GM18867 (cell line): ENCODE data around the gene ZRSR2.
"Not testable (repeated sequence)": the region's sequence is repeated elsewhere in the genome, so short reads cannot be mapped to it uniquely, and the experiment has no call there.

ENCODE experiments used
- ATAC-seq: cut with Tn5 transposase; IDR thresholded peaks from one replicate; pipeline ENCODE4 v1.9.1; 2021; ENCODE audit warnings: mild to moderate bottlenecking, moderate library complexity; ENCODE audit not compliant: unreplicated experiment

Gene ZRSR2

DNA sequence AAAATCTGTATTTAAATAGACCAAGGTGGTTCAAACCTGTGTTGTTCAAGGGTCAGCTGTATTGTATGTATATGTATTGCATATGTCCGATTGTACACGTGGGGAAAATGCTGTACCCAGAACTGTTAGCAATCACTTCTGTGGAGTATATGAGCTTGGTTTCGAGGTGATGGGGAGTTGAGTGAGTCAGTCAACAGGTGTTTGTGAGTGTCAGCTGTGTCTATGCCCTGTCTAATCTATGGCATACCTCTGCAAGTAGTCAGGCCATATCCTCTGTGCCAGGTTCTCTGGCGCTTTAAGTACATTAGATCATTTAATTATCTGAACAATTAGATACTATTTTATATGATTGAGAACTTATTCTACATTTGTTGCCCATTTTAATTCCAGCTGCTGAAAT lies 7.4 kb downstream of the ZRSR2 start:
- no peak for ATAC-seq

GRCh38 chrX:15804563-15804962 lies 14.3 kb downstream of the ZRSR2 start:
- no peak for ATAC-seq

- no peak for ATAC-seq
Measured at GRCh38 chrX:15808254-15808653, 18.0 kb downstream of the ZRSR2 start.

GRCh38 chrX:15812192-15812938 lies 22.1 kb downstream of the ZRSR2 start:
- ATAC-seq: no peak

DNA sequence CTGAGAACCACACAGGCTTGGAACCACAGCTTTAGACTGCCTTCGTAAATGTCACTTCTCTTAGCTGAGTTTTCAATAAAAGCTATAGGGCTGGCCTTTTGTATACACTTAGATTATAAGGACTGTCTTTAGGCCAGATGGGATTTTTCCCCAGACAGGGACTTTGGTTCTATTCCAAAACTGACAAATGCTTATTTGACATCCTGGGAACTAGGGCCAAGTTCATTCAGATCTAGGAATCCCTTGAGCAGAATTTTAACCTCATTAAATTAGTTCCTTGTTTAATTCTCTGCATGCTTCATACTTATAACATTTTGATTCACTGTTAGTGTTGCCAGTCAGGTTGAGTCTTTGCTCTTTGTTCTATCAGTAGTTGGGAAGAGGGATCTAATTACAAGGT lies 23.1 kb downstream of the ZRSR2 start:
- ATAC-seq: no peak

DNA sequence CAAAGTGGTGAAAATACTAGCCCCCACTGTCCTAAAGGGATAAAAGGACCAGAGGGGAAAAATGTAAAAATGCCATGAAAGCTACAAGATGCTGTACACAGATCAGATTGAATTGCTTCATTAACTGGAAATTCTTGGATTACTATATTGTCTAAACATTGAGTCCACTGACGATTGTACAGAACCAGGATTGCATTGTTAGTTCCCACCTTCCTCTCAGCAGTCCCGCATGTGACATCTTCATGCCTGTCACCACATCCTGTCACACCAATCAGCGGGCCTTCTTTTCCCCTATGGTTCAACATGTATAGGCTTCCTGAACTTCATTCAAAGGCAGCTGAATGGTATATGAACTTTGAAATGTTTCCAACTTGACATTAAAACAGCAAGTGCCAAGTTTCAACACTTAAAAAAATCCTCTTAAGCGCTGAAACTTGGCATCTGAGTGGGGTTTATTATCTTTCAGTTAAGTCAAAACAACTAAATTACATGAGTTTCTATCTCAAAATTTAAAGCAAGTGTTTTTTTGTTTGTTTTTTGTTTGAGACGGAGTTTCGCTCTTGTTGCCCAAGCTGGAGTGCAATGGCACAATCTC lies 24.6 kb downstream of the ZRSR2 start:
- no peak for ATAC-seq

- peak; percentile 88 for ATAC-seq
Measured at GRCh38 chrX:15815779-15816437, 25.6 kb downstream of the ZRSR2 start.

- no peak for ATAC-seq
Measured at GRCh38 chrX:15816438-15816809, 26.1 kb downstream of the ZRSR2 start.

- ATAC-seq: no peak
Measured at GRCh38 chrX:15816886-15817285, 26.6 kb downstream of the ZRSR2 start.

- no peak for ATAC-seq
Measured at GRCh38 chrX:15820106-15821073, 30.1 kb downstream of the ZRSR2 start.

- no peak for ATAC-seq
Measured at GRCh38 chrX:15822922-15823321, 32.6 kb downstream of the ZRSR2 start.

DNA sequence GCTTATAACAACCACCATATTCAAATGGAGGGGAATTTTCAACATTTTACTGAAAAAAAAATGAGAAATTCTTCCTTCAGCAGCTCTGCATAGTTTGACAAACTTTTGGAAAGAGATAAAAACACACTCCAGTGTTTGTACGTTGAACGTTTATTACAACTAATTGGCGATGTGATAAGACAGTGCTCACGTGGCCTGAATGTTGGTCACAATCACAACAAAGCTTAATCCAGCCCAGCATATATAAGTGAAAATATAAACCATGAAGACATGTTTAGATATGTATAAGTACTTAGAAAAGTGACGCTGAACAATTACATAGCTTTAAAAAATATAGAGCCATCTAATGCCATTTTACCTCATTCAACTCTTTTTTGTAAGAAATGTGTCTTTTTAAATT lies 35.7 kb downstream of the ZRSR2 start:
- no peak for ATAC-seq

- no peak for ATAC-seq
Measured at GRCh38 chrX:15829217-15829616, 38.9 kb downstream of the ZRSR2 start.

GRCh38 chrX:15831347-15831746 lies 41.1 kb downstream of the ZRSR2 start:
- not testable (repeated sequence) for ATAC-seq

- ATAC-seq: no peak
Measured at GRCh38 chrX:15834053-15834452, 43.8 kb downstream of the ZRSR2 start.

DNA sequence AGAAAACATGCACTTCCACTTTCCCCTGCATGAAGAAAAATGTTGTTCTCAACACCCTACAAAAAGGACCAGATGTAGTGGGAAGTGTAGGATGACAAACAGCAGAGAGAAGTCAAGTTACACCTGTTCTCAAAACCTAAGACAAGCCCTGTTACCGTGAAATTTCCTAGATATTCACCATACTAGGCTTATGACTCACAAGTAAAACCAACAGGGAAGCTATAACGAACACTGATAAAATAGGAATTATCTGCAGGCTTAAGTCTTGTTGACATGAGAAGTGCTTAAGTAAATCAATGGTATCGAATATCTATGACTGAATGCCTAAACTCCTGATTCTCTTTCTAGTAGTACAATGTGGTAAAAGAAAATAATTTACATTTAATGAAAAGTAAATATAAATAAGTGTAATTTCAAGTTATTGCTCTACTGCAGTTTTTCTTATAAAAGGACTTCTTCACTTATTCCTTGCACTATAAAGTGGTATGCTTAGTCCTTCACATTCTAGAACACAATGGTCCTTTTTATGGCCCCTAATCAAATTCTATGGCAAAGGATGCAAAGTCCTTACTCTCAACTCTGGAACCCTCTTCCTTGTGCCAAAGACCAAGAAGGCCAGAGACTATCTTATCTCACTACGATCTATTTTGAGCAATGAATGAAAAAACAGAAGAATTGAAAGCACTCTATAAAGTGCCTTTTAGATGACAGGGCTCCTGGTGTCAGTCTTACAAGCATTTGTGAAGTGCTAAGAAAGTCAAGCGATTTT lies 44.7 kb downstream of the ZRSR2 start:
- no peak for ATAC-seq

GRCh38 chrX:15838017-15838416 lies 47.7 kb downstream of the ZRSR2 start:
- ATAC-seq: peak; percentile 63

- ATAC-seq: no peak
Measured at GRCh38 chrX:15841853-15842516, 51.7 kb downstream of the ZRSR2 start.

DNA sequence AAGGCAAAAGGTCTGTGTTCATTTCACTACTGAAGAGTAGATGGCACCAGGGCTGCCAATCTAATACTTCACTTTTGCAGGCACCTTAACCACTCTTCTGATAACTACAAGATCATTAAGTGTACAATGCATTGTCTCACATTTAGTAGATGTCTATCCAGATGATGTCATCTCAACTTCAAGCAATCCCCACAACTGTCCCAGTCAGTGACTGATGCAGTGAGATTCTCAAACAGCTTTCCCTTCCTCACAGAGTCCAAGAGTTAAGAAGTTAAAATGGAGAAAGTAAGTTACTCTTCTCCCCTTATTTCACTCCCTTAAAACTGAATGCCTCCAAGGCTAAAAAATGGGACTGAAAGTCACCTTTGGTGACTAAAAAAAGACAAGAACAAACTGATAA lies 53.7 kb downstream of the ZRSR2 start:
- no peak for ATAC-seq

DNA sequence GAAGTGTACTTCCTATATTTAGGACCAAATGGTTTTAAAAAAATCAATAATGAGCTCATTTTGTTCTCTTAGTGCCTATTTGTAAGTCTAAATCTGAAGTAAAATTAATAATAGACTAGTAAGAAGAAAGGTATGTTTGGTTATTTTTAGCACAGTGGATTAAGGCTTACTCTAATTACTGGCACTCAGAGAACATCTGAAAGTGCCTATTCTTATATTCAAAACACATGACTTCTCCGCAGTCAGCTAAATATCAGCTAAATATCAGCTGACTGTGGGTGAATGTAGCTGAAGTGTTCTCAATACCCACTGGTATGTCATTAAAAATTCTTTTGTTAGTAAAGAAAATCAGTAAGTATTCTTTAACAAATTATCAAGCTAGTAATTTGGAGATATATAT lies 58.3 kb downstream of the ZRSR2 start:
- ATAC-seq: no peak
